HUES48 (cell line): Measurements from ENCODE around the gene MICAL3.
"Not testable (repeated sequence)": the region's sequence is repeated elsewhere in the genome, so short reads cannot be mapped to it uniquely, and the experiment has no call there.

Experiments
- H3K27ac ChIP-seq: one replicate; pipeline ENCODE4 v1.7.0; 2013; ENCODE audit warnings: low read depth, low read length, inconsistent platforms
- H3K27me3 ChIP-seq: 2 replicates; pipeline ENCODE4 v1.6.1; 2013; ENCODE audit warnings: mild to moderate bottlenecking, low read length; ENCODE audit not compliant: control insufficient read depth, insufficient read depth
- H3K36me3 ChIP-seq: 2 replicates; pipeline ENCODE4 v1.6.1; 2013; ENCODE audit warnings: low read length; ENCODE audit not compliant: control insufficient read depth, insufficient read depth
- H3K4me1 ChIP-seq: 2 replicates; pipeline ENCODE4 v1.6.1; 2013; ENCODE audit warnings: mild to moderate bottlenecking, low read length; ENCODE audit not compliant: control insufficient read depth, insufficient read depth
- H3K4me3 ChIP-seq: 2 replicates; pipeline ENCODE4 v1.5.1; 2013; ENCODE audit warnings: mild to moderate bottlenecking, low read depth, low read length
- H3K9ac ChIP-seq: 2 replicates; pipeline ENCODE4 v1.6.1; 2013; ENCODE audit warnings: mild to moderate bottlenecking, low read depth, low read length, moderate library complexity
- H3K9me3 ChIP-seq: 2 replicates; pipeline ENCODE4 v1.6.1; 2013; ENCODE audit warnings: low read length; ENCODE audit not compliant: control insufficient read depth, insufficient read depth

MICAL3 gene

GRCh38 chr22:18067121-18067520 is 42.8 kb upstream of the MICAL3 start:
- Histone ChIP-seq H3K9ac (no peak overlapping the region), H3K4me3 (no peak overlapping the region), H3K27ac (no peak overlapping the region), H3K9me3 (no peaks in the 10 kb centered on the region), H3K4me1 (peaks cover 4% of the 10 kb centered on the region; the same call in 1 of the 2 replicates), H3K27me3 (no peaks in the 10 kb centered on the region), H3K36me3 (no peaks in the 10 kb centered on the region)

GRCh38 chr22:18066181-18066859 is 42.0 kb upstream of the MICAL3 start:
- no peak overlapping the region for H3K27ac ChIP-seq
- no peaks in the 10 kb centered on the region for H3K36me3 ChIP-seq
- H3K27me3 ChIP-seq, result no peaks in the 10 kb centered on the region
- H3K9ac ChIP-seq, result no peak overlapping the region
- no peak overlapping the region for H3K4me3 ChIP-seq
- H3K9me3 ChIP-seq, result no peaks in the 10 kb centered on the region
- H3K4me1 ChIP-seq, result peaks cover 5% of the 10 kb centered on the region; the same call in 1 of the 2 replicates

- Histone ChIP-seq H3K36me3 (no peaks in the 10 kb centered on the region), H3K4me3 (no peak overlapping the region), H3K9me3 (no peaks in the 10 kb centered on the region), H3K9ac (no peak overlapping the region), H3K4me1 (peaks cover 7% of the 10 kb centered on the region; the same call in 1 of the 2 replicates), H3K27me3 (no peaks in the 10 kb centered on the region), H3K27ac (no peak overlapping the region)
Observed at GRCh38 chr22:18065256-18065655, 40.9 kb upstream of the MICAL3 start.

GRCh38 chr22:18064636-18065035 is 40.3 kb upstream of the MICAL3 start:
- H3K27ac ChIP-seq, result no peak overlapping the region
- H3K27me3 ChIP-seq, result no peaks in the 10 kb centered on the region
- no peaks in the 10 kb centered on the region for H3K9me3 ChIP-seq
- no peak overlapping the region for H3K9ac ChIP-seq
- H3K36me3 ChIP-seq, result no peaks in the 10 kb centered on the region
- H3K4me1 ChIP-seq, result peaks cover 7% of the 10 kb centered on the region; the same call in 1 of the 2 replicates
- H3K4me3 ChIP-seq, result no peak overlapping the region

- not testable (repeated sequence) for H3K4me3 ChIP-seq, H3K27me3 ChIP-seq, H3K9me3 ChIP-seq, H3K9ac ChIP-seq, H3K36me3 ChIP-seq, H3K4me1 ChIP-seq, H3K27ac ChIP-seq
Observed at GRCh38 chr22:18063715-18064114, 39.4 kb upstream of the MICAL3 start.

GRCh38 chr22:18063306-18063705 is 38.9 kb upstream of the MICAL3 start:
- H3K4me3 ChIP-seq, result no peak overlapping the region
- no peak overlapping the region for H3K9ac ChIP-seq
- H3K27me3 ChIP-seq, result no peaks in the 10 kb centered on the region
- H3K4me1 ChIP-seq, result peaks cover 6% of the 10 kb centered on the region; the same call in 1 of the 2 replicates
- H3K36me3 ChIP-seq, result no peaks in the 10 kb centered on the region
- H3K9me3 ChIP-seq, result no peaks in the 10 kb centered on the region
- H3K27ac ChIP-seq, result no peak overlapping the region

GRCh38 chr22:18062421-18062820 is 38.1 kb upstream of the MICAL3 start:
- 0 out of 2 replicates have a peak, but pooled peaks cover 3% of the 10 kb centered on the region for H3K4me1 ChIP-seq
- no peak overlapping the region for H3K27ac ChIP-seq
- H3K36me3 ChIP-seq, result no peaks in the 10 kb centered on the region
- no peak overlapping the region for H3K9ac ChIP-seq
- no peaks in the 10 kb centered on the region for H3K27me3 ChIP-seq
- H3K9me3 ChIP-seq, result no peaks in the 10 kb centered on the region
- H3K4me3 ChIP-seq, result no peak overlapping the region

- Histone ChIP-seq H3K9ac (no peak overlapping the region), H3K4me1 (0 out of 2 replicates have a peak, but pooled peaks cover 3% of the 10 kb centered on the region), H3K4me3 (no peak overlapping the region)
Observed at GRCh38 chr22:18060646-18061620, 36.6 kb upstream of the MICAL3 start.

GRCh38 chr22:18059991-18060390 is 35.6 kb upstream of the MICAL3 start:
- 0 out of 2 replicates have a peak, but pooled peaks cover 3% of the 10 kb centered on the region for H3K4me1 ChIP-seq
- H3K27me3 ChIP-seq, result no peaks in the 10 kb centered on the region
- no peaks in the 10 kb centered on the region for H3K36me3 ChIP-seq
- H3K9me3 ChIP-seq, result no peaks in the 10 kb centered on the region
- H3K9ac ChIP-seq, result no peak overlapping the region
- no peak overlapping the region for H3K4me3 ChIP-seq
- H3K27ac ChIP-seq, result no peak overlapping the region

More at GRCh38 chr22:18060646-18061620, 36.6 kb upstream of the MICAL3 start:
- H3K9me3 ChIP-seq, result no peaks in the 10 kb centered on the region
- H3K27me3 ChIP-seq, result no peaks in the 10 kb centered on the region
- no peaks in the 10 kb centered on the region for H3K36me3 ChIP-seq
- peak overlapping the region; percentile 39 for H3K27ac ChIP-seq

- Histone ChIP-seq H3K27me3 (no peaks in the 10 kb centered on the region), H3K9me3 (no peaks in the 10 kb centered on the region), H3K4me1 (0 out of 2 replicates have a peak, but pooled peaks cover 3% of the 10 kb centered on the region), H3K27ac (no peak overlapping the region), H3K36me3 (no peaks in the 10 kb centered on the region), H3K9ac (no peak overlapping the region), H3K4me3 (no peak overlapping the region)
Observed at GRCh38 chr22:18059473-18059872, 35.1 kb upstream of the MICAL3 start.

GRCh38 chr22:18059094-18059417 is 34.7 kb upstream of the MICAL3 start:
- Histone ChIP-seq H3K27ac (no peak overlapping the region), H3K27me3 (no peaks in the 10 kb centered on the region), H3K9me3 (no peaks in the 10 kb centered on the region), H3K36me3 (no peaks in the 10 kb centered on the region), H3K9ac (no peak overlapping the region), H3K4me1 (0 out of 2 replicates have a peak, but pooled peaks cover 3% of the 10 kb centered on the region), H3K4me3 (no peak overlapping the region)
